ENCODE measurements around the gene DBN1. TPM values are rescaled to one million over a fixed set of nuclear protein-coding genes. Genes with fewer than 3 reads are reported as not detected.
A peak's percentile ranks its signal among the peaks of the same experiment; 100 is the strongest.
"Not testable (repeated sequence)": the region's sequence is repeated elsewhere in the genome, so short reads cannot be mapped to it uniquely, and the experiment has no call there.

DBN1 gene
- total and polyA plus RNA-seq, 2 experiments from 2014 or later = 163 to 257 TPM

DNA sequence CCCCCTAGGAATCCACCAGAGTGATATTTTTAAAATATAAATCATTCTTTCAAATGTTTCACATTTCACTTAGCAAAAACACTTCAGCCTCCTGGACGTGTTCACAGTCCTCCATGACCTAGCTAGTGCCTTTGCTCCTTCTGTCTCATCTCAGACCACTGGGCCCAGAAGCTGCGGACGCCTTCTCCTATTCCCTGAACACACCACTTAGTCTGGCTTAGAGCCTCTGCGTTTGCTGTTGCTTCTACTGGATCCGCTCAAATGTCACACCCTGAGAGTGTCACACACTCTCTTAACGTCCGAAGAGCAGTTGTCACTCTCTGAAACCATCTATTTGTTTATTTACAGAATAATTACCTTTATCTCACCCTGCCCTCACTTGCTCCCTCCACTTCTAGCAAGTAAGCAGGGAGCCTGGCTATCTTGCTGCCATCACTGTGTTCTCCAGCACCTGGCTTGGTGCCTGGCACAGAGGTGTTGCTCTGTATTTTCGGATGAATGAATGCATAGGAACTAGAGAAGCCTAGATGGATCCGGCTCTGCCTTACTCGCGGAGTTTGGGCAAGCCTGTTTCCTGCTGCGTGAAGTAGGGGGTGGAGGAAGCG, 48.1 kb downstream of the DBN1 start:
- no peaks in the 10 kb centered on the region for H3K9me2 ChIP-seq (ENCODE audit: insufficient read depth)
- H3K4me1 ChIP-seq (ENCODE audit: insufficient read depth) = peaks cover 10% of the 10 kb centered on the region
- H3K9ac ChIP-seq = peak overlapping the region; percentile 80
- H3K4me2 ChIP-seq (ENCODE audit: unreplicated experiment) = peak overlapping the region; percentile 68
- TF ChIP-seq EZH2phosphoT487 (IDR thresholded peaks at IDR 0.05; ENCODE audit: insufficient read depth, low read depth) (no peak), EZH2 (IDR thresholded peaks at IDR 0.05; ENCODE audit: insufficient read depth, poor library complexity, severe bottlenecking) (no peak)
- no peaks in the 10 kb centered on the region for H4K20me1 ChIP-seq (ENCODE audit: insufficient read depth)
- H3K79me2 ChIP-seq (ENCODE audit: insufficient read depth) = peaks cover 28% of the 10 kb centered on the region
- peak overlapping the region; percentile 74 for H3K4me3 ChIP-seq
- in situ Hi-C loops (cut with MboI) = no loop called here
- H3K36me3 ChIP-seq (ENCODE audit: low read depth) = no peaks in the 10 kb centered on the region
- H3F3A ChIP-seq (ENCODE audit: insufficient read depth) = no peaks in the 10 kb centered on the region
- peak overlapping the region; percentile 89 for H2AFZ ChIP-seq
- H3K27ac ChIP-seq = peak overlapping the region; percentile 79
- H3K27me3 ChIP-seq (replicated peaks; ENCODE audit: insufficient read depth) = no peaks in the 10 kb centered on the region
- no peak for DNase-seq
- 34 to 35% methylated on average over 13 of the region's 13 CpGs for WGBS, 2 experiments (ENCODE audit: low coverage in 1 of 2, low lambda C conversion rate in 2 of 2, missing lambda C conversion rate in 2 of 2)
- no peaks in the 10 kb centered on the region for H3K9me3 ChIP-seq (ENCODE audit: low read depth)

DNA sequence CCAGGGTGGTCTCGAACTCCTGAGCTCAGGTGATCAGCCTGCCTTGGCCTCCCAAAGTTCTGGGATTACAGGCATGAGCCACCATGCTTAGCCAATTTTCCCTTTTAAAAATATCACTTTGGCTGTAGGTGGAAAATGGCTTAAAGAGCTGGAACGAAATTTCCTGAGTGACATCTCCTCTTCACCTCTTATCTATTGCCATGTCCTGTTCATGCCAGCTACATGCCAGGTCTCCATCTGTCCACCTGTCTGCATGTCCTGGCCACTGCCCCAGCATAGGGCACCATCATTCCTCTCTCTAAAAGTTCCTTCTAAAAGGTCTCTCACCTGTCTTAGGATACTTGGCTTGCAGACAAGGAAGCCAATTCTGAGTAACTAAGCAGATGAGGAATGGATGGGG, 49.8 kb downstream of the DBN1 start:
- WGBS, 2 experiments (ENCODE audit: low coverage in 1 of 2, low lambda C conversion rate in 2 of 2, missing lambda C conversion rate in 2 of 2) = 66 to 72% methylated on average over 2 of the region's 2 CpGs
- Histone ChIP-seq H3K79me2 (ENCODE audit: insufficient read depth) (peaks cover 18% of the 10 kb centered on the region), H4K20me1 (ENCODE audit: insufficient read depth) (no peaks in the 10 kb centered on the region), H3K27me3 (replicated peaks; ENCODE audit: insufficient read depth) (no peaks in the 10 kb centered on the region), H3F3A (ENCODE audit: insufficient read depth) (no peaks in the 10 kb centered on the region), H3K4me3 (no peak overlapping the region), H2AFZ (no peak overlapping the region), H3K4me1 (ENCODE audit: insufficient read depth) (peaks cover 10% of the 10 kb centered on the region), H3K9ac (no peak overlapping the region), H3K4me2 (ENCODE audit: unreplicated experiment) (no peak overlapping the region), H3K9me3 (ENCODE audit: low read depth) (no peaks in the 10 kb centered on the region), H3K9me2 (ENCODE audit: insufficient read depth) (no peaks in the 10 kb centered on the region), H3K36me3 (ENCODE audit: low read depth) (no peaks in the 10 kb centered on the region), H3K27ac (no peak overlapping the region)
- in situ Hi-C loops (cut with MboI) = no loop called here
- no peak for DNase-seq
- TF ChIP-seq EZH2phosphoT487 (IDR thresholded peaks at IDR 0.05; ENCODE audit: insufficient read depth, low read depth) (no peak), EZH2 (IDR thresholded peaks at IDR 0.05; ENCODE audit: insufficient read depth, poor library complexity, severe bottlenecking) (no peak)

DNA sequence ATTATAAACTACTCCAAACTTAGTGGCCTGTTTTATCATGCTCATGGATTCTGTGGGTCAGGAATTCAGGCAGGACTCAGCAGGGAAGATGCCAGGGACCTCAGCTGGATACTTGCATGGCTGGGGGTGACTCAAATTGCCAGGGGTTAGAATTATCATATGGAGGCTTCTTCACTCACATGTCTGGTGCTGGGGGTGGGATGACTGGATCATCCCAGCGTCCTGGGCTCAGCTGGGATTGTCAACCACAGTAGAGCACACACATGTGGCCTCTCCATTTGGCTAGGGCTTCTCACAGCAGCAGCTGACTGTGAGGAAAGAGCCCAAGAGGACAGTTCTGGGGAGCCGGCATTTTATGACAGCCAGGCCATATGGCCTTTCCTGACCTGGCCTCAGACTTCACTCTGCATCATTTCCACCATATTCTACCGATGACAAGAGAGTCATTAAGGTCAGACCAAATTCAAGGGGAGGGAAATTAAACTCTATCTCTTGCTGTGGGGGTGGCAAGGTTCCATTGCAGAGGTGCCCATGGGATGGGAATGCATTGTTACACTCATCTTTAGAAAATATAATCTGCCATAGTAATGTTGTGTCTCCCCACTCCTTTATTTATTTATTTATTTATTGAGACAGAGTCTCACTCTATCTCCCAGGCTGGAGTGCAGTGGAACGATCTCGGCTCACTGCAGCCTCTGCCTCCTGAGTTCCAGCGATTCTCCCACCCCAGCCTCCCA, 52.2 kb downstream of the DBN1 start:
- Histone ChIP-seq H3K27ac (no peak overlapping the region), H4K20me1 (ENCODE audit: insufficient read depth) (no peaks in the 10 kb centered on the region), H2AFZ (no peak overlapping the region), H3K36me3 (ENCODE audit: low read depth) (no peaks in the 10 kb centered on the region), H3K9ac (no peak overlapping the region), H3K4me3 (no peak overlapping the region), H3K9me2 (ENCODE audit: insufficient read depth) (no peaks in the 10 kb centered on the region), H3K9me3 (ENCODE audit: low read depth) (no peaks in the 10 kb centered on the region), H3K4me1 (ENCODE audit: insufficient read depth) (no peaks in the 10 kb centered on the region; the same call in 1 of the 2 replicates), H3K79me2 (ENCODE audit: insufficient read depth) (no peaks in the 10 kb centered on the region), H3F3A (ENCODE audit: insufficient read depth) (no peaks in the 10 kb centered on the region), H3K4me2 (ENCODE audit: unreplicated experiment) (no peak overlapping the region), H3K27me3 (replicated peaks; ENCODE audit: insufficient read depth) (no peaks in the 10 kb centered on the region)
- TF ChIP-seq EZH2 (IDR thresholded peaks at IDR 0.05; ENCODE audit: insufficient read depth, poor library complexity, severe bottlenecking) (no peak), EZH2phosphoT487 (IDR thresholded peaks at IDR 0.05; ENCODE audit: insufficient read depth, low read depth) (no peak)
- WGBS, 2 experiments (ENCODE audit: low coverage in 1 of 2, low lambda C conversion rate in 2 of 2, missing lambda C conversion rate in 2 of 2) = 65 to 69% methylated on average over 6 of the region's 6 CpGs
- peak; percentile 51 for DNase-seq
- in situ Hi-C loops (cut with MboI) = no loop called here

DNA sequence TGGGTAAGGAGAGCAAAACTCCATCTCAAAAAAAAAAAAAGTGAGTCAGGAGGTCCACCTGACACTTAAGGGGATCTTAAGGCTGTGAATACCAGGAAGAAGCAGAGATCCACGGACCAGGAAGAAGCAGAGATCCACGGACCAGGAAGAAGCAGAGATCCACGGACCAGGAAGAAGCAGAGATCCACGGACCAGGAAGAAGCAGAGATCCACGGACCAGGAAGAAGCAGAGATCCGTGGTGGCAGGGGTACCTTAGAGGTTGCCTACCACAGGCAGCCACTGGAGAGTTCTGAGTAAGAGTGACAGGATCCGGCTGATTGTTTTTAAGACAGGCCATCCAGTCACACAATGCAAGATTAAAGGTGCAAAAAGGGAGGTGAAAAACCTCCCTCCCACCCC, 53.0 kb downstream of the DBN1 start:
- not testable (repeated sequence) for H4K20me1 ChIP-seq (ENCODE audit: insufficient read depth); H3K9ac ChIP-seq

More for the DNA sequence above, 53.0 kb downstream of the DBN1 start:
- H3K4me3 ChIP-seq; DNase-seq; in situ Hi-C loops (cut with MboI); H3K79me2 ChIP-seq (ENCODE audit: insufficient read depth); H3K9me3 ChIP-seq (ENCODE audit: low read depth); H3K4me1 ChIP-seq (ENCODE audit: insufficient read depth); H3K9me2 ChIP-seq (ENCODE audit: insufficient read depth); H3F3A ChIP-seq (ENCODE audit: insufficient read depth); H3K27ac ChIP-seq; H2AFZ ChIP-seq; H3K27me3 ChIP-seq (replicated peaks; ENCODE audit: insufficient read depth); H3K36me3 ChIP-seq (ENCODE audit: low read depth); H3K4me2 ChIP-seq (ENCODE audit: unreplicated experiment): not testable (repeated sequence)
- 70 to 73% methylated on average over 7 of the region's 7 CpGs for WGBS, 2 experiments (ENCODE audit: low coverage in 1 of 2, low lambda C conversion rate in 2 of 2, missing lambda C conversion rate in 2 of 2)

Measured in GM23248 (cell line).